ENCODE results near the gene PRRC1.

- TF ChIP-seq CTCF (IDR thresholded peaks at IDR 0.05) (no peak), POLR2A (IDR thresholded peaks at IDR 0.05) (no peak)
Observed at GRCh38 chr5:127599320-127599719, 81.9 kb downstream of the PRRC1 start.
